NCI-H187 treated with DMSO at 0.1 percent for 48 hours (cell line): Measurements from ENCODE around the gene C1QTNF3.
A peak's percentile ranks its signal among the peaks of the same experiment; 100 is the strongest.
"Not testable (repeated sequence)": the region's sequence is repeated elsewhere in the genome, so short reads cannot be mapped to it uniquely, and the experiment has no call there.

Experiments
- DNase-seq: peaks from one replicate; lab custom pipeline; 2025; lab: John Stamatoyannopoulos, UW

Gene C1QTNF3

DNA sequence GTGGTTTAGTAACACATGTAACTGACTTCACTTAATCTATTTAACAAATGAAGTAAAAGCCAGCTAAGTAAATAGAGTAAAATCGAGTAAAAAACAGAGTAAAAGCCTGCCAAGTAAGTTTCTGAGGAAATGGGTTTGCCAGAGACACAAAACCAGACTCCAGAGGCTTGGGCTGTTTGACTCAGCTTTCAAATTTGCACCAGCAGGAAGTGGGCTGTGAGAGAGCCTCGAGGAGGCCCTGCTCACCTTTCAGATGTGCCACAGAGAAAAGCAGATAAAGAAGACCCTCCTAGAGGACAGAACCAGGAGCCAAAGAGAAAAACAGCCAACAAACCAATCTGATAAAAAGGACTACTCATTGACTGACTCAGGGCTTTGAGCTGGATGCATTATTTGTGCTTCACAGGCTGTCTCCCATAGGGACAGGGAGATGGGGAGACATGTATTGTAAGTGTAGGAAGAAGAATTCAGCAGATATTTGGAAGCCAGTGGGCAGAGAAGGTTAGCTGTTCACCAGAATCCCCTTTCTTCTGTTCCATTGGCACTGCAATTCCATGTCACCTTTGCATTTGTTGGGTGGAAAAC is 20.8 kb downstream of the C1QTNF3 start:
- no peak for DNase-seq

DNA sequence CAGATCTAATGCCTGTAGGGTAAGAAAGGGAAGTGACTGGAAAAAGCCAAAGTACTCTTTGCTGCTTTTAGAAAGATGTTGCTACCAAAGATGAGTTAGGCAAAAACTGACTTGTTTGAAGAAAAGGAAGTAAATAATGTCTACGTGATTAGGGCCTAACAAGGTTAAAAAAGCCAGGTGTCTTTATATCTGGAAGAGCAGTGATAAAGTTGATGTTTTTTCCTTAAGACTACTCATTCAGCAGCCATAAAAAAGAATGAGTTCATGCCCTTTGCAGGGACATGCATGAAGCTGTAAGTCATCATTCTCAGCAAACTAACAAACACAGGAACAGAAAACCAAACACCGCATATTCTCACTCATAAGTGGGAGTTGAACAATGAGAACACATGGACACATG is 21.7 kb downstream of the C1QTNF3 start:
- DNase-seq, result no peak

DNA sequence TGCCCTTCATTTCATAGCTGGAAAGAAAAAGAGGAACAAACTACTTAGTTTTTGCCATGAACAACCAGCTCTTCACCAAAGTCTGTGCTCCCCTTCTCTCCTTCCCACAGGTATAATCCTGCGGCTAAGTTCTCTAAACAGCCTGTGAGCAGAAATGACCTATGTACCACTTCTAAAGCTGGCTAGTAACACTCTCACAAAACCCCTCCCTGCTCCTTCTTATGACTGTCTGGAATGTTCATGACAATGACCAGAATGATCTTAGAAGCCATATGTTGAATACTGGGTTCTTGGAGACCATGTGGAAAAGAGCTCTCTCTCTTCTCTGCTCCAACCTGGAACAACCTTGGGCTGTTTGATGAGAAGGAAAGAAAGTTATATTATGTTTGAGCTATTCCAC is 22.3 kb downstream of the C1QTNF3 start:
- no peak for DNase-seq

DNA sequence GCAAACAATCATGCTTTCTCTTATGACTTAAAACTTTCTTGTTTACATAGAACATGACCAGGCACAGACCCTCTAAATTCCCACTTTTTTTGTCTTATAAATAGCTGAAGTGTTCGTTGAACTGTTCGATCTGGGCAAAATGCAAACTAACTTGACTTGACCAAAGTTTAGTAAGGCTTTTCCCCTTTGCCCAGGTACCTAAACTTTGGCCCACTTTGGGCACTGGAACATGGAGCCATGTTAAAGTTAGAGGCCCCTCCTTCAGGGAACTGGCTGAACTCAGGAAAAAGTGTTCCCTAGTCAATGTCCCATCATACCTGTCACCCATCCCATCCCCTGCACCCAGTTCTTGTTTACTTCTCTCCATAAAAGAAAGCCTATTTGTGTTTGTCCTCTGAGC is 25.8 kb downstream of the C1QTNF3 start:
- no peak for DNase-seq

DNA sequence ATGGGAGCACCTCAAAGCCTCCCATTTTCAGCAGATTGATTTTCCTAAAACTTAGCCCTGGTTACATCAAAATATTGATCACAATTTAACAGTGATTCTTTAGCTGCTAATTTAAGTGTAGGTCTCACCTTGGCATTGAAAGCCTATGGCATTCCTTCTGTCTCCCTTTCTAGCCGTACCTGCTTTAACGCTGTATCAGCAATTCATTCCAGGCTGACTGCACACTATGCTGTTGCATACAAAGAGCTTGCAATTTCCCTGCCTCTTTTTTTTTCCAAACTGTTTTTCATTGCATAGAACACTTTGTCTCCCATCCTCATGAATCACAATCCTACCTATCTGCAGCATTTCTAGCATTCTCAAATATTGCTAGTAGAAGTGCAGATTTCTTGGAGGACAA is 26.3 kb downstream of the C1QTNF3 start:
- no peak for DNase-seq

DNA sequence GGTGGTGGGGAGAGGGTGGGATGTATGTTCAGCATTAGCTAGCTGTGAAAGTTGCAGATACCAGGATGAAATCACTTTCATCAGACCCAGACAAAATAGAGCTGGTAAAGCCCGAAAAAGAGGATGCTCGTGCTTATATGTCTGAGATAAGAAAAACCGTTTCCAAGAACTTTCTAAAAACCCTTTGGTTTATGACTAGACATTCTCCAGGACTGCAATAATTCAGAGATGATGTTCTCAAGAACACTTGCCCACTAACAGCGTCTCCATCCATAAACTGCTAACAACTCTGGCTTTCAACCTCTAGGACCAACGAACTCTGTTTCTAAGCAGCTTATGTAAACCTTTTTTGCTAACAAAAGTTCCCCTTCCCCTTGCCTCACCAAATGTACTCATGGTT is 26.8 kb downstream of the C1QTNF3 start:
- DNase-seq, result no peak

DNA sequence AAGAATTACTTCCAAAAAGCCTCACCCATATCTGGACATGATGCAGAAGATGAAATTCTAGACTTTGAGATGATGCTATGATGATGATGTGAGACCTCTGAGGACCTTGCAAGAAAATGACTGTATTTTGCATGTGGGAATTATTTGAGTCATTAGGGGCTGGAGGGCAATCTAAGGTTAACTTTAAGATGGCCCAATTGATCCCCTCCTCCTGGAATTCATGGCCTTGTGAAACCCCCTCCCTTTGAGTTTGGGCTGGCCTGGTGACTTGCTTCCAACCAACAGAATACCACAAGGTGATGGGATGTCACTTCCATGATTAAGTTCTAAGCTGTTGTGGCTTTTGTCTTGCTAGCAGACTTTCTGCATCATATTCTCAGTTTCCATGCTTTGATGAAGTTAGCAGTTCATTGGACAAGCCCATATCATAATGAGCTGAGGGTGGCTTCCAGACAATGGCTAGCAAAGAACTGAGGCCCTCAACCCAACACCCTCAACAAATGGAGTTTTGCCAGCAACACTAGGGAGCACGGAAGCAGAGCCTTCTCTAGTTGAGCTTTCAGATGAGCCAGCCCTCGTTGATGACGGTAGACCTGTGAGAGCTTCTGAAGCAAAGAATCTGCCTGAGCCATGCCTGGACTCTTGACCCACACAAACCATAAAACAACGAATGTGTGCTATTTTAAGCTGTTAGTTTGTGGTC is 27.7 kb downstream of the C1QTNF3 start:
- DNase-seq, result no peak

DNA sequence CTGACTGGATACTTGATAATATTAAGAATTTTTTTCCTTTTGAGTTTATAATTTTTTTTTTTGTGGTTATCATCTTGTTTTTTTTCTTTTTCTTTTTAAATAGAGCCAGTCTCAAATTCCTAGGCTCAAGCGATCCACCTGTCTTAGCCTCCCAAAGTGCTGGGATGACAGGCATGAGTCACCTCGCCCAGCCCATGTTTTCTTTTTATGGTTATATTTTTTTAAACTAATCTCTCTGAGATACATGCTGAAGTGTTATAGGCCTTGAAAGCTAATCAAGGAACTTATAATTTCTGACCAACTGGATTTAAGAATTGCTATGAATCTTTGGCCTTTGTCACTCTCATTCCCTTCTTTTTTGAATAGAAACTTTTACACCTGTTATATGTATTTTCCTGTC is 28.4 kb downstream of the C1QTNF3 start:
- DNase-seq, result no peak

DNA sequence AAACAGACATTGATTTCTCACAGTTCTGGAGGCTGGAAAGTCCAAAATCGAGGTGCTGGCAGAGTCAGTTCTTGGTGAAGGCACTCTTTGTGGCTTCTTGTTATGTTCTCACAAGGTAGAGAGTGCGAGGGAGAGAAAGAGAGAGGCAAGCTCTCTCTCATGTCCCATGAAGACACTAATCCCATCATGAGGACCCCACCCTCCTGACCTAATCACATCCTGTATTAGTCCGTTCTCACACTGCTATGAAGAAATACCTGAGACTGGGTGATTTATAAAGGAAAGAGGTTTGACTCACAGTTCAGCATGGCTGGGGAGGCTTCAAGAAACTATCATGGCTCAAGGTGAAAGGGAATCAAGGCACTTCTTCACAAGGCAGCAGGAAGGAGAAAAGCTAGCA is 29.5 kb downstream of the C1QTNF3 start:
- no peak for DNase-seq

DNA sequence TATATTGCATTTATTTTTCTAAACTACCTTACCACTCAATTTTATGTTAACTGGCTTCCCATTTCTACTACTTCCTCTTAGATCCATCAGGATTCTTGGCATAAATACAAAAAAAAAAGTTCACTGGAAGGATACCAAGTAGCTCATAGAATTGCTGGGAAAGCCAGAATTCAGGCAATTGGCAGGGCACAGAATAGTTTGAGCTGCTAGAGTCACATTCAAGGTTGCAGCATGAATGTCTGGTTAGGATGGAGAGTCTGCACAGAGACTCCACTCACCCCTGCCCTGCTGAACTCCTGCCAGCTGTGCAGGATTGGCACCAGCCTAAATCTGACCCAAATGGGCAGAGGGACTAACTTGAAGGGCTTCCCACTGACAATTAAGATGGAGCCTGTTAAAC is 30.2 kb downstream of the C1QTNF3 start:
- no peak for DNase-seq

DNA sequence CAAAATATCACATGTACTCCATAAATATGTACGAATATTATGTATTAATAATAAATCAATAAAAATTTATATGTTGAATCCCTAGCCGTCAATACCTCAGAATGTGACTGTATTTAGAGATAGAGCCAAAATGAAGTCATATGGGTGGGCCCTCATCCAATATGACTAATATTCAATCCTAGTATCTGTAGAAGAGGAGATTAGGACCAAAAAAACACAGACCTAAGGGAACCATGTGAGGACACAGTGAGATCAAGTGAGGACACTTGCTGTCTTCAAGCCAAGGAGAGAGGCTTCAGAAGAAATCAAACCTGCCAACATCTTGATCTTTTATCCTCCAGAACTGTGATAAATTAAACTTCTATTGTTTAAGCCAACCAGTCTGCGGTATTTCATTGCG is 31.5 kb downstream of the C1QTNF3 start:
- DNase-seq, result no peak

DNA sequence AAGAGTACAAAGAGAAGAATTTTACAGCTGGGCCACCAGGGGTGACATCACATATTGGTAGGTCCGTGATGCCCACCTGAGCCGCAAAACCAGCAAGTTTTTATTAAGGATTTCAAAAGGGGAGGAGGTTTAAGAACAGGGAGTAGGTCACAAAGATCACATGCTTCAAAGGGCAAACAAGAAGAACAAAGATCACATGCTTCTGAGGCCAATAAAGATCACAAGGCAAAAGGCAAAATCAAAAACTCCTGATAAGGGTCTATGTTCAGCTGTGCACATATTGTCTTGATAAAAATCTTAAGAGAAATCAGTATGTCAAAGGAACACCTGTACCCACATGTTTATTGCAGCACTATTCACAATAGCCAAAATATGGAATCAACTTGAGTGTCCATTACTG is 32.9 kb downstream of the C1QTNF3 start:
- not testable (repeated sequence) for DNase-seq

DNA sequence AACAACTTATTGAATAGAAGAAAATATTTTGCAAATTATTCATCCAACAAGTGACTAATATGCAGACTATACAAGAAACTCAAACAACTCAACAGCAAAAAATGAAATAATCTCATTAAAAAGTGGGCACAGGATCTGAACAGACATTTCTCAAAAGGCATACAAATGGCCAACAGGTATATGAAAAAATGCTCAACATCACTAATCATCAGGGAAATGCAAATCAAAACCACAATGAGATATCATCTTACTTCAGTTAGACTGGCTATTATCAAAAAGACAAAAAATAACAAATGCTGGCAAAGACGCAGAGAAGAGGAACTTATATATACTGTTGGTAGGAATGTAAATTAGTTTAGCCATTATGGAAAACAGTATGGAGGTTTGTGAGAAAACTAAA is 33.4 kb downstream of the C1QTNF3 start:
- DNase-seq, result no peak

DNA sequence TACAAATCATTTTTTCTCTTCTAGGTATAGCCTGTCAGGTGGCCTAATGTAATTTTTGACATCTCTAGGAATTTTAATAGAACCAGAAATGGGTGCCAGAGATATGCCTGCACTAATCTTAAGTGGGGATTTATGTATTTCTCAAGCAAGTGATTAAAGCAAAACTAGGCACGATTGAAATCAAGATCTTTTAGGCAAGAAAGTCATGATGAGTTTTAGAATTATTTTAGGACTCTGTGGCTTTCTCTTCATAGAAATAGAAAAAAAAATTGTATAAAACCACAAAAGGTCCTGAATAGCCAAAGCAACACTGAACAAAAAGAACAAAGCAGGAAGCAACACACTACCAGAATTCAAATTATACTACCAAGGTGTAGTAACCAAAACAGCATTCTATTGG is 34.2 kb downstream of the C1QTNF3 start:
- no peak for DNase-seq

DNA sequence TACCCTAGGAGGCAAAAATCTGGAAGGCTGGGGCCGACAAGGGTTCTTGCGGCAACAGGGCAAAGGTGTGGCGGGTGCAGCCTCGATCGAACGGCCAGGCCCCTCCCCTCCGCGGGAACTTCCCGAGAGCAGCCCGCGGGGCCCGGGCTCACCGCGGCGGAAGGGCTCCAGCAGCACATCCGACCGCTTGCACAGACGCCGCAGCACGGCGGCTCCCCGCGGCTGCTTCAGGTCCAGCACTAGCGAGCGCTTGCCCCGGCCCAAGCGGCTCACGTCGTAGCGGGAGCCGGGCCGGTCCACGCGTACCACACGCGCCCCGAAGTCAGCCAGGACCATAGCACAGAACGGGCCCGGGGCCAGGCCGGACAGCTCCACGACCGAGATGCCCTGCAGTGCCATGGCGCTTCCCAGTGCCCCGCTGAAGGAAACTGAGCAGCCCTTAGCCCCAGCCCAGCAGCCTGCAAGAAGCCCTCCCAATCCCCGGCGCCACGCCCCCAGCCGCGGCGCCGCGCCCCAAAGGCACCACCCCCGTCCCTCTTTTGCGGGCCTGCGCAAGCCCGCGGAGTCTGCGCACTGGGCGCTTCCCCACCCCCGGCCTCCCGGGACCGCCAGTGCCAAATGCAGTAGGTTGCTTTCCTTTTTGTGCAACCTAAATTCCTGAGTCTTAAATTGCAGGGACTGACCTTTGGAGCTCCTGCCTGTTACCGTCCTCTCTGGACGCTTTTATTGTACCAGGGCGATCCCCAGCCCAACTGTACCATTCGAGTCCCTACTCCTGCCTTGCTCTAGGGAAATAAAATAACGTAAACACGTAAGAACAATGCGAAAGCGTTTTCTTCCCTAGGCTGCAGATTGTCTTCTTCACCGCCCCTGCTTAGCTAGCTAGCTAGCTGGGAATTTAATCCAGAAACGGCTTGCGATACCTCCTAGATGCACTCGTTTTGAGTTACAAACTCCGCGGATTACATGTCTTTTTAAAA is 35.1 kb downstream of the C1QTNF3 start, which contains the start of gene AMACR:
AMACR (minus strand) TSS at position 430 of the 980 bp plus-strand sequence; CDS start at position 399, 31 bp downstream.
- DNase-seq, result peak; percentile 47

DNA sequence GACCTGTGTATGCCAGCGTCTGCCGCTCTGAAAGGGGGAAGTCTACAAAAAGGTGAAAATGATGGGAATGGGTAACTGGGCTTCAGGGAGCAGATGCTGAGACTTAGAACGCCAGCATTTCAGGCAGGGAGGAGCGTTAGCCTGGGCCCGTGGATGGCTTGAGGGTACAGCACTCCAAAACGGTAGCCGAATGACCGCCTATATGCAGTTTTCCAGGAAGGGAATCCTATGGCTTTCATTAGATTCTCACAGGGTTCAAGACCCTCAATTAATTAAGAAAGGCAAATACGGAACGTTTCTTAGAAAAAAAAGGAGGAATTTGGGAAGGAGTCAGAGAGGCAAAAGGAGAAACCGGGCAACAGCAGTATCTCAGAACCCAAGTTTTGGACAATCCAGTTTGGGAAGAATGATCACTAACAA is 35.8 kb downstream of the C1QTNF3 start:
- DNase-seq, result no peak

DNA sequence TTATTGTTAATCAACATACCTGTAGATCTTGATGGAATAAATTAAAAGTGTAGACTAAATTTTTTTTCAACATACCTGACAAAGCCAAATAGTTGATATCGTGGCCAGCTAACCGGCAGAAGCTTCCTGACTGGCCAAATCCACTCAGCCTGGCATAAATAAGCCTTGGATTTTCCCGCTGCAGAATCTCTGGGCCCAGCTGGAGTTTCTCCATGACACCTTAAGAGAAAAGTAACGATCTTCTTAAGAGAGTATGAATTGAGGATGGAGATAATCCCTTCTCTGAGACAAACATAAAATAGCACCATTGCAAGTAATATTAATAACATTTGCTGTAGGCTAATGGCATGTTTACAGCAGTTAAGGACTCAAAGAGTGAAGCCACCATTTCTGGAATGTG is 37.3 kb downstream of the C1QTNF3 start:
- DNase-seq, result no peak

DNA sequence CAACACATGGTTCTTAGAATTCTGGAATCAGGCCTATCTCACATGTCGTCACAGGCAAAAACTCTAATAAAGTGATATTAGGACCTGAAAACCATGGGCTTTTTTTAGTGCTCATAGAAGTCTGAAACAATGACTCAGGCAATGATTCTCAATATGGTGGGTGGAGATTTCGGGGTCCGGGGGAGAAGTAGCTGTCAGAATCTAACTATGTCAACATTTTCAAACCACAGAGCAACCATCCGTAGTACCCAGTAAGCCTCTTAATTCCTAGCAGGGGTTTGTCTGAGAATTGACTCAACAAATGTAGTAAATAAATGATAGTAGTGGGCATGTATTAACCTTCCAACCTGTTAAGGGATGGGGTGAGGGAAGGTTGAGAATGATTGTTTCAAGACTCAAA is 37.8 kb downstream of the C1QTNF3 start:
- no peak for DNase-seq

DNA sequence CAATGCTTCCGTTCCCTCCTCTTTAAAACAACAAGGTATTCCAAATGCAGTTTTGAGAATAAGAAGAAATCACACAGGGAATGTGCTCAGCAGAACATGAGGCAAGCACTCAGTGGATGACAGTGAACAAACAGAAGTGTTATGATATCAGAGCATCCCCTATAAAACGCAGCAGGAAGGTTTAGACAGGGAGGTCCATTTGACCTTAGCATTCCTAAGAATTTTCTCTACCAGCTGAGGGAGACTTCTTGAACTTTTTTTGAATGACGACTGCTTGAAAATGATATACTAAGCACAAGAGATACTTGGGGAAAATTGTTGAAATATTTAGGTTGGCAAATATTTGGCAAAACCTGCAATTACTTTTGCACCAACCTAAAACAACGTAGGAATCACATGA is 39.1 kb downstream of the C1QTNF3 start:
- no peak for DNase-seq

DNA sequence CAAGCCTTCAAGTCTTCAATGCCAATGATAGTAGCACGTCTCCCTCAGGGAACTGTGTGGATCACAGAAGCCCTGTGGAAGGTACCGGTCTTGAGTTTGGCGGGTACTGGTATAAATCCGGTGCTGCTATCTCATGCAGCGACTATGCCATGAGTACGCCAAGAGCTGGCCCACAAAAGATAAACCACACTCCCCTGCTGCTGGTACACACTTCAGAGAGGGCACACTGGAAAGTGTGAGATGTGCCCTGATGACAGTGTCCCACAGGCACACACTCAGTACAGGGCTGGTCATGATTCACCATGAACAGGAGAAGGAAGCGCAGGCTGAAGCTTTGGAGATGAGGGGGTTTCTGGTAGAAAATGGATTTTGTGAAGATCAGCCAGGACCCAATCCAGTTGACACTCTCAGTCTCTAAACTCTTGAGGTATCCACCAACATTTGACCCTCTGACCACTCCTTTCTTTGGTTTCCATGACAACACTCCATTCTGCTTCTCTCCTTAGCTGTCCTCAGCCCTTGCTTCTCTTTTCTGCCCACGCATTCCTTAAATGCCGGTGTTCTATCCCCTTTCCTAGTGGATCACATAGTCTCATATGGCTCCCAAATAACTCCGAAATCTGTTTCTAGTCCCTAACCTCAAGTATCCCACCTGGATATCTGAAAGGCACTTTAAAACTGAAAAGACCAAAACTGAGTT is 40.2 kb downstream of the C1QTNF3 start:
- no peak for DNase-seq

DNA sequence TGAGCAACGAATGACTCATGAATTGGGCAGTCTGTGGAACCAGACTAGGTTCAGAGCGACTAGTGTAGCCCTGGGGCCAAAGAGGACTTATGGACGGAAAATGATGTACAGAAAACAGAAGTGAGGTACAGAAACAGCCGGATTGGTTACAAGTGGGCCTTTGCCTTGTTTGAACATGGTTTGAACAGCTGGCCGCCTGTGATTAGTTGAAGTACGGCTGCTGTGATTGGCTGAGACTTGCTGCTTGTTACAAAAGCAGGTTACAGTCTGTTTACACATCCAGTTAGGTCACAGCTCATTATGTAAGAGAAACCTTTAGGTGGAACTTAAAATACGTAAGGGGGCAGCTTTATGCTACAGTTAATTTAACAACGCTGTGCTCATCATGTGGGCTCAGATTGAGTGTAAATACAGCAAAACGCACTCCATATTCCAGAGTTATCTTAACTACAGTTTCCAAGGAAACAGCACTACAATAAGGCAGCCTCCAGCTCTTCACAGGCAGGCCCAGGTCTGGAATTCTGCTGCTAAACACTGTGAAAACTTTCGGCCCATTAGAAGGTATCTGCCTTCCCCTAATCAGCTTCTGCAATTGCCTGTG is 41.7 kb downstream of the C1QTNF3 start:
- DNase-seq, result peak; percentile 67

DNA sequence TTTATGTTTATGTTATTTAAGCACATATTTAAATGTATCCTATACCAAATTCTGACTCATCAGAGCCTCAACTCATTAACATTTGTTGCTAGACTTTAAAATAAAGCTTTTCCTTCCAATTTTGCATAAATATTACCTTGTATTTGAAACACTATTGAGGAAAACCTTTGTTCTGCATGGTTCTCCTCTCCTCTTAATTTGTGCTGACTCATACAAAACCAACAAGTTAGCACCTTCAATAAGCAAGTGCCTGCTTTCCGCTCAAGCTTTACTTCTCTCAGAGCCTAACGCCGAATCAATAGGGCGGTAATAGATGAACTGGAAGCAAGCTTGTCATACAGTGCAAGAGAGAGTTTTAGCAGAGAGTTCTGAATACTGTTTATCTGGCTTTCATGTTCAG is 43.0 kb downstream of the C1QTNF3 start:
- no peak for DNase-seq
